ENCODE data around the gene HFE. TPM values are rescaled to one million over a fixed set of nuclear protein-coding genes. Genes with fewer than 3 reads are reported as not detected.

HFE gene
- total and polyA plus RNA-seq, 2 of the 13 experiments (the other 11 are each of a cell fraction or from before 2014, with no cell fraction given), result 3.7 to 6.3 TPM

DNA sequence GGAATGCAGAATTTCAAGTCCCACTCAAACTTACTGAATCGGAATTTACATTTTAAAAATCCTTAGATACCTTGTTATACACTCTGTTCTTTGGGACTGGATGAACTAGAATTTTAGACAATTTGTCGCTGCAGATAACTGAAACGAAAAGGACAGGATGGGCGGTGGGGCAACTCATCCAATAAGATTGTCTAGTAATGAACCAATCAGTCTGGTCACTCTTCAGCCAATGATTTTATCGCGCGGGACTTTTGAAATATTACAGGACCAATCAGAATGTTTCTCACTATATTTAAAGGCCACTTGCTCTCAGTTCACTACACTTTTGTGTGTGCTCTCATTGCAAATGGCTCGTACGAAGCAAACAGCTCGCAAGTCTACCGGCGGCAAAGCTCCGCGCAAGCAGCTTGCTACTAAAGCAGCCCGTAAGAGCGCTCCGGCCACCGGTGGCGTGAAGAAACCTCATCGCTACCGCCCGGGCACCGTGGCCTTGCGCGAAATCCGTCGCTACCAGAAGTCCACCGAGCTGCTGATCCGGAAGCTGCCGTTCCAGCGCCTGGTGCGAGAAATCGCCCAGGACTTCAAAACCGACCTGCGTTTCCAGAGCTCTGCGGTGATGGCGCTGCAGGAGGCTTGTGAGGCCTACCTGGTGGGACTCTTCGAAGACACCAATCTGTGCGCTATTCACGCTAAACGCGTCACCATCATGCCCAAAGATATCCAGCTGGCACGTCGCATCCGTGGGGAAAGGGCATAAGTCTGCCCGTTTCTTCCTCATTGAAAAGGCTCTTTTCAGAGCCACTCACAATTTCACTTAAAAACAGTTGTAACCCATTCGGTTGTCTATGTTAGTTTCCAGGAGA, 41.9 kb upstream of the HFE start (continued):
- TF ChIP-seq, protein P1, sequence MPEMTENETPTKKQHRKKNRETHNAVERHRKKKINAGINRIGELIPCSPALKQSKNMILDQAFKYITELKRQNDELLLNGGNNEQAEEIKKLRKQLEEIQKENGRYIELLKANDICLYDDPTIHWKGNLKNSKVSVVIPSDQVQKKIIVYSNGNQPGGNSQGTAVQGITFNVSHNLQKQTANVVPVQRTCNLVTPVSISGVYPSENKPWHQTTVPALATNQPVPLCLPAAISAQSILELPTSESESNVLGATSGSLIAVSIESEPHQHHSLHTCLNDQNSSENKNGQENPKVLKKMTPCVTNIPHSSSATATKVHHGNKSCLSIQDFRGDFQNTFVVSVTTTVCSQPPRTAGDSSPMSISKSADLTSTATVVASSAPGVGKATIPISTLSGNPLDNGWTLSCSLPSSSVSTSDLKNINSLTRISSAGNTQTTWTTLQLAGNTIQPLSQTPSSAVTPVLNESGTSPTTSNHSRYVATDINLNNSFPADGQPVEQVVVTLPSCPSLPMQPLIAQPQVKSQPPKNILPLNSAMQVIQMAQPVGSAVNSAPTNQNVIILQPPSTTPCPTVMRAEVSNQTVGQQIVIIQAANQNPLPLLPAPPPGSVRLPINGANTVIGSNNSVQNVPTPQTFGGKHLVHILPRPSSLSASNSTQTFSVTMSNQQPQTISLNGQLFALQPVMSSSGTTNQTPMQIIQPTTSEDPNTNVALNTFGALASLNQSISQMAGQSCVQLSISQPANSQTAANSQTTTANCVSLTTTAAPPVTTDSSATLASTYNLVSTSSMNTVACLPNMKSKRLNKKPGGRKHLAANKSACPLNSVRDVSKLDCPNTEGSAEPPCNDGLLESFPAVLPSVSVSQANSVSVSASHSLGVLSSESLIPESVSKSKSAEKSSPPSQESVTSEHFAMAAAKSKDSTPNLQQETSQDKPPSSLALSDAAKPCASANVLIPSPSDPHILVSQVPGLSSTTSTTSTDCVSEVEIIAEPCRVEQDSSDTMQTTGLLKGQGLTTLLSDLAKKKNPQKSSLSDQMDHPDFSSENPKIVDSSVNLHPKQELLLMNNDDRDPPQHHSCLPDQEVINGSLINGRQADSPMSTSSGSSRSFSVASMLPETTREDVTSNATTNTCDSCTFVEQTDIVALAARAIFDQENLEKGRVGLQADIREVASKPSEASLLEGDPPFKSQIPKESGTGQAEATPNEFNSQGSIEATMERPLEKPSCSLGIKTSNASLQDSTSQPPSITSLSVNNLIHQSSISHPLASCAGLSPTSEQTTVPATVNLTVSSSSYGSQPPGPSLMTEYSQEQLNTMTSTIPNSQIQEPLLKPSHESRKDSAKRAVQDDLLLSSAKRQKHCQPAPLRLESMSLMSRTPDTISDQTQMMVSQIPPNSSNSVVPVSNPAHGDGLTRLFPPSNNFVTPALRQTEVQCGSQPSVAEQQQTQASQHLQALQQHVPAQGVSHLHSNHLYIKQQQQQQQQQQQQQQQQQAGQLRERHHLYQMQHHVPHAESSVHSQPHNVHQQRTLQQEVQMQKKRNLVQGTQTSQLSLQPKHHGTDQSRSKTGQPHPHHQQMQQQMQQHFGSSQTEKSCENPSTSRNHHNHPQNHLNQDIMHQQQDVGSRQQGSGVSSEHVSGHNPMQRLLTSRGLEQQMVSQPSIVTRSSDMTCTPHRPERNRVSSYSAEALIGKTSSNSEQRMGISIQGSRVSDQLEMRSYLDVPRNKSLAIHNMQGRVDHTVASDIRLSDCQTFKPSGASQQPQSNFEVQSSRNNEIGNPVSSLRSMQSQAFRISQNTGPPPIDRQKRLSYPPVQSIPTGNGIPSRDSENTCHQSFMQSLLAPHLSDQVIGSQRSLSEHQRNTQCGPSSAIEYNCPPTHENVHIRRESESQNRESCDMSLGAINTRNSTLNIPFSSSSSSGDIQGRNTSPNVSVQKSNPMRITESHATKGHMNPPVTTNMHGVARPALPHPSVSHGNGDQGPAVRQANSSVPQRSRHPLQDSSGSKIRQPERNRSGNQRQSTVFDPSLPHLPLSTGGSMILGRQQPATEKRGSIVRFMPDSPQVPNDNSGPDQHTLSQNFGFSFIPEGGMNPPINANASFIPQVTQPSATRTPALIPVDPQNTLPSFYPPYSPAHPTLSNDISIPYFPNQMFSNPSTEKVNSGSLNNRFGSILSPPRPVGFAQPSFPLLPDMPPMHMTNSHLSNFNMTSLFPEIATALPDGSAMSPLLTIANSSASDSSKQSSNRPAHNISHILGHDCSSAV (CRISPR knock-in tag; IDR thresholded peaks at IDR 0.05; ENCODE audit: borderline replicate concordance), result no peak
- TF ChIP-seq SCMH1 (CRISPR knock-in tag; IDR thresholded peaks at IDR 0.05; ENCODE audit: borderline replicate concordance) (no peak), TRIM24 (CRISPR knock-in tag; IDR thresholded peaks at IDR 0.05) (no peak), ZNF451 (CRISPR knock-in tag; IDR thresholded peaks at IDR 0.05) (peak; percentile 79; the same call in 1 of the 2 replicates), ZNF891 (CRISPR knock-in tag; IDR thresholded peaks at IDR 0.05) (peak; percentile 94), IKZF1 (IDR thresholded peaks at IDR 0.05) (no peak), NCOA2 (CRISPR knock-in tag; IDR thresholded peaks at IDR 0.05) (peak; percentile 68), PCBP1 (IDR thresholded peaks at IDR 0.05; ENCODE audit: borderline replicate concordance, low read depth, low read length) (0 out of 2 replicates have a peak, but pooled peaks have one; percentile 57), RNF2 (conservative IDR thresholded peaks at IDR 0.05; ENCODE audit: low read depth) (peak; percentile 93), BRD4 (CRISPR knock-in tag; IDR thresholded peaks at IDR 0.05) (peak; percentile 91), WIZ (CRISPR knock-in tag; IDR thresholded peaks at IDR 0.05) (peak; percentile 66; the same call in 1 of the 2 replicates), ZNF589 (CRISPR knock-in tag; conservative IDR thresholded peaks at IDR 0.05) (no peak; the same call in 1 of the 2 replicates), SMARCC2 (IDR thresholded peaks at IDR 0.05) (no peak), KMT2B (CRISPR knock-in tag; IDR thresholded peaks at IDR 0.05) (peak; percentile 68; the same call in 1 of the 2 replicates), STAT5B (CRISPR knock-in tag; IDR thresholded peaks at IDR 0.05) (peak; percentile 83), RFX1 (IDR thresholded peaks at IDR 0.05) (no peak), ZNF879 (CRISPR knock-in tag; IDR thresholded peaks at IDR 0.05) (peak; percentile 98), ZBTB20 (CRISPR knock-in tag; IDR thresholded peaks at IDR 0.05; ENCODE audit: borderline replicate concordance, low read depth) (peak; percentile 58; the same call in 1 of the 2 replicates), KLF15 (CRISPR knock-in tag; IDR thresholded peaks at IDR 0.05; ENCODE audit: borderline replicate concordance) (no peak), ETV6 (CRISPR knock-in tag; conservative IDR thresholded peaks at IDR 0.05) (peak; percentile 95)
- TF ChIP-seq, protein P2, sequence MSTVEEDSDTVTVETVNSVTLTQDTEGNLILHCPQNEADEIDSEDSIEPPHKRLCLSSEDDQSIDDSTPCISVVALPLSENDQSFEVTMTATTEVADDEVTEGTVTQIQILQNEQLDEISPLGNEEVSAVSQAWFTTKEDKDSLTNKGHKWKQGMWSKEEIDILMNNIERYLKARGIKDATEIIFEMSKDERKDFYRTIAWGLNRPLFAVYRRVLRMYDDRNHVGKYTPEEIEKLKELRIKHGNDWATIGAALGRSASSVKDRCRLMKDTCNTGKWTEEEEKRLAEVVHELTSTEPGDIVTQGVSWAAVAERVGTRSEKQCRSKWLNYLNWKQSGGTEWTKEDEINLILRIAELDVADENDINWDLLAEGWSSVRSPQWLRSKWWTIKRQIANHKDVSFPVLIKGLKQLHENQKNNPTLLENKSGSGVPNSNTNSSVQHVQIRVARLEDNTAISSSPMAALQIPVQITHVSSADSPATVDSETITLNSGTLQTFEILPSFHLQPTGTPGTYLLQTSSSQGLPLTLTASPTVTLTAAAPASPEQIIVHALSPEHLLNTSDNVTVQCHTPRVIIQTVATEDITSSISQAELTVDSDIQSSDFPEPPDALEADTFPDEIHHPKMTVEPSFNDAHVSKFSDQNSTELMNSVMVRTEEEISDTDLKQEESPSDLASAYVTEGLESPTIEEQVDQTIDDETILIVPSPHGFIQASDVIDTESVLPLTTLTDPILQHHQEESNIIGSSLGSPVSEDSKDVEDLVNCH (CRISPR knock-in tag; IDR thresholded peaks at IDR 0.05), result 0 out of 2 replicates have a peak, but pooled peaks have one; percentile 46
